Vagina (tissue), 2 donors: ENCODE results near the gene U2AF1. TPM values are rescaled to one million over a fixed set of nuclear protein-coding genes. Genes with fewer than 3 reads are reported as not detected.
"Not testable (repeated sequence)": the region's sequence is repeated elsewhere in the genome, so short reads cannot be mapped to it uniquely, and the experiment has no call there.

Source experiments
- DNase-seq, 2 donors: peaks; one replicate each; pipeline ENCODE4 v3.0.0-alpha.2; 2017; ENCODE audit errors: extremely low spot score in 2 of 2
- H3K27ac ChIP-seq: fragments of 200-600 bp; sonication (generic); one replicate; pipeline ENCODE4 v1.5.1; 2019
- H3K27me3 ChIP-seq: fragments of 200-600 bp; sonication (generic); one replicate; pipeline ENCODE4 v1.5.1; 2019
- H3K36me3 ChIP-seq, 2 donors: fragments of 200-600 bp; sonication (generic); one replicate each; pipeline ENCODE4 v1.5.1; 2017 to 2019
- H3K4me1 ChIP-seq: fragments of 200-600 bp; sonication (generic); one replicate; pipeline ENCODE4 v1.5.1; 2019
- H3K4me3 ChIP-seq, 2 donors: fragments of 200-600 bp; sonication (generic); 1 replicate in 1 of 2; 2 replicates in 1 of 2; pipeline ENCODE4 v1.5.1; 2016 to 2019
- H3K9me3 ChIP-seq: fragments of 200-600 bp; sonication (generic); one replicate; pipeline ENCODE4 v1.5.1; 2019
- intact Hi-C: fragments of 100-400 bp; cut with DNase I; formaldehyde crosslinking; loops from one replicate; pipeline ENCODE4 v1.15.1; 2023
- total RNA-seq: library from RNA; depleted of rRNA; stranded (reverse); fragments of >200 nt; gene quantifications from one replicate; pipeline ENCODE4 v1.2.3, GENCODE V29; 2016

Gene U2AF1
- total RNA-seq = 41.0 TPM

DNA sequence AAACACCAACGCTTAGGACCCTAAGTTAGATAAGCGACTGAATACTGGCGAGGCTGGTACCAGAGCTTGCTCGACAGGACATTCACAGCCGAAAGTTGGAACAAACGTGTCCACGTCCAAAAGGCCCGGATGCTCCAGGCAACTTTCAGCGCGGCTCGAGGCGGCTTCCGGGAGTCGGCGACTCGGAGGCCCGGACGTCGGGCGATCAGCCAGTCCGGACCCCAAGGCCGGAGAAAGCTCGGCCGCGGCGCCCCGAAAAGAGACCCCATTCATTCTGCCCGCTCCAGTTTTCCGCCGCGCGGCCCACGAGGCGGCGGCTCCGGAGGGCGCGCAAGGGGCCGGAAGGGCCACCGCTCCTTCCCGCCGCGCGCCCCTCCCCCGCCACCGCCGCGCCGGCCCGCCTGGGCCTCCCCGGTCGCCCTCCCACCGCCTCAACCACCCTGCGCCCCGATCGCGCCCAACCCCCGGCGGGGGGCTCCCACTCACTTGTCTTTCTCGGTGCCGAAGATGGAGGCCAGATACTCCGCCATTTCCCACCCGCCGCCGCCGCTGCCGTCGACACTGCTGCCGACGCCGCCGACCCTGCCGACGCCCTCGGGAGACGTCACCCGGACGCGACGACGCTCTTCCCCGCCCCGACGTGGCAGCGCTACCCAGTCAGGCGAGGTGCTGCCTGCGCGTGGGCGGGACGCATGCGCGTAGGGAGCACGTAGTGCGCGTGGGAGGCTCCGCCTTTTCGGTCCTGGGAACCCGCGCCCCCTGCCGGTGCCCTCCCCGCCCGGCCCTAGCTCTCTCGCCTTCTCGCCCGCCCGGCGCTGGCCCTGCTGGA lies at the start of gene U2AF1:
Gene U2AF1 (minus strand): TSS at position 606 of the 829 bp plus-strand sequence. CDS start 76 bp downstream, at position 530.
- intact Hi-C loops, H3K9me3 ChIP-seq, H3K36me3 ChIP-seq, DNase-seq, H3K4me1 ChIP-seq, H3K27me3 ChIP-seq: not testable (repeated sequence)
- peak within 1 kb of the TSS; percentile 75 for H3K27ac ChIP-seq
- peak within 1 kb of the TSS; percentile 45 to 62 for H3K4me3 ChIP-seq

GRCh38 chr21:43153601-43154000 lies 46.2 kb upstream of the U2AF1 start:
- H3K27me3 ChIP-seq, H3K36me3 ChIP-seq, H3K4me1 ChIP-seq, H3K9me3 ChIP-seq, DNase-seq, intact Hi-C loops, H3K27ac ChIP-seq, H3K4me3 ChIP-seq: not testable (repeated sequence)

DNA sequence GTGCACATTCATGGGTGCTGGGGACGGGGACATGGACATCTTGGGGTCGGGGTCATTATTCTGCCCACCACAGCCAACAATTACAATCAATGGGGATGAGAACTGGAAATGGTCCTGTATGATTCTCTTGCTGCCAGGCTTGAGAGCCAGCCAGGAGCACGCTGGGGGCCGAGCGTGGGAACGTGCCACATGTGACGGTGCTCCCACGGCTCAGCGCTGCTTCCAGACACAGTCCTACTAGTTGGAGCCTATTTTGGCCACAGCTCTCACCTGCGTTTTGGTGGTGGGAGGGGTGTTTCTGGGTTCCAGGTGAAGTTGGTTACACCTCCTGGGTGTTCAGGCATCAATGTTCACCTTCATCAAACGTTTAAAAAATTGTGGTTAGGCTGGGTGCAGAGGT lies 42.0 kb upstream of the U2AF1 start:
- DNase-seq, H3K36me3 ChIP-seq, H3K4me3 ChIP-seq, H3K27me3 ChIP-seq, intact Hi-C loops, H3K9me3 ChIP-seq, H3K27ac ChIP-seq, H3K4me1 ChIP-seq: not testable (repeated sequence)

DNA sequence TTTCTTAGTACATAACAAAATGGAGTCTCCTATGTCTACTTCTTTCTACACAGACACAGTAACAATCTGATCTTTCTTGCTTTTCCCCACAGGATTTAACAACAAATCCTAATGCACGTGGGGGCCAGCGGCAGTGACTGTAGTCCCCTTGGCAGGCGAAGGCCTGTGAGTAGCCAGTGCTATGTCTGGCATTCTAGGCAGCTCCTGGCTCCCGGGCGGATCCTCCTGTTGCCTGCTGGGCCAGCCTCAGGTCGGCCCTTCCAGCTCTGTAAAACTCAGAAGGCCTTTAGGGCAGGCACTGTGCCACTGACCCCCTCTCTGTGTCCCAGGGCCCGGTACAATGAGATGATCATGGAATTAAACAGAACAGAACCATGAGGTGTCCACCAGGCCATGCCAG lies 40.6 kb upstream of the U2AF1 start:
- H3K27me3 ChIP-seq, H3K36me3 ChIP-seq, H3K4me1 ChIP-seq, H3K4me3 ChIP-seq, intact Hi-C loops, H3K9me3 ChIP-seq, DNase-seq, H3K27ac ChIP-seq: not testable (repeated sequence)

- DNase-seq, H3K27ac ChIP-seq, H3K4me1 ChIP-seq, intact Hi-C loops, H3K9me3 ChIP-seq, H3K27me3 ChIP-seq, H3K4me3 ChIP-seq, H3K36me3 ChIP-seq: not testable (repeated sequence)
Observed at GRCh38 chr21:43146637-43147036, 39.3 kb upstream of the U2AF1 start.

DNA sequence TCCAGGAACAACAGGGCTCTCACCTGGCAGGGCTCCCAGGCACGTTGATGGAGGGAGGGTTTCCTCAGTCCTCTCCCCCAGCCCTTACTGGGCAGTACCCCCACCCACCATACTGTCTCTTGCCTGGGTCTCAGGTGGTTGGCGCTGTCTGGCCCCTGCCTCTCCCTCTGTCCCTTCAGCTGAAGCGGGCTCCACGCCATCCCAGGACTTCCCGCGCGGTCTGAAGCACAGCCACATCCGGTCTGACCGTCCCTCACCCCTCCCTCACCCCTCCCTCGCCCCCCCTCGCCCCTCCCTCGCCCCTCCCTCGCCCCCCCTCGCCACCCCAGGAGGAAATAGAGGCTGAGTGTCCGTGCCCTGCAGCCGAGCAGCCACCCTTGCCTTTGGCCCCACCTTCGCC lies 34.0 kb upstream of the U2AF1 start:
- H3K27me3 ChIP-seq, DNase-seq, H3K36me3 ChIP-seq, H3K27ac ChIP-seq, H3K9me3 ChIP-seq, H3K4me1 ChIP-seq, intact Hi-C loops, H3K4me3 ChIP-seq: not testable (repeated sequence)

DNA sequence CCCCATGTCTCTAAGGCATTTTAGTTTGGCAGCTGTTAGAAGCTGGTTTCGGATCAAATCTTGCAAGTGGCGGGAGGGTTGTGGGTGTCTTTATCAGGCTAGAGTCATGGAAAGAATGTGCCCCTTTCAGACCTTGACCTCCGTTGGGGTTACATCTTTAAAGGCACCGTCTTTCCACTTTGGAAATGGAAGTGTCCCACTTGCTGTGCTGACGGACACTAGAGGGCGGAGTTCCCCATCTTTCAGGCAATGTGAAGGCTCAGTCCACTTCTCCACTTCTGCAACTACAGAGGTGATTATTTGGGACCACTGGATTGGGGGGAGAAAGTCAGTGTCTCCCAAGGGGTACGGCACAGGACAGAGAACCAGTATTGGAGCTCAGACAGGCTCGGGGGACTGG lies 31.6 kb upstream of the U2AF1 start:
- H3K27me3 ChIP-seq, H3K9me3 ChIP-seq, H3K36me3 ChIP-seq, H3K4me1 ChIP-seq, H3K4me3 ChIP-seq, intact Hi-C loops, H3K27ac ChIP-seq, DNase-seq: not testable (repeated sequence)

- not testable (repeated sequence) for DNase-seq, H3K9me3 ChIP-seq
Observed at GRCh38 chr21:43134520-43134919, 27.1 kb upstream of the U2AF1 start.

DNA sequence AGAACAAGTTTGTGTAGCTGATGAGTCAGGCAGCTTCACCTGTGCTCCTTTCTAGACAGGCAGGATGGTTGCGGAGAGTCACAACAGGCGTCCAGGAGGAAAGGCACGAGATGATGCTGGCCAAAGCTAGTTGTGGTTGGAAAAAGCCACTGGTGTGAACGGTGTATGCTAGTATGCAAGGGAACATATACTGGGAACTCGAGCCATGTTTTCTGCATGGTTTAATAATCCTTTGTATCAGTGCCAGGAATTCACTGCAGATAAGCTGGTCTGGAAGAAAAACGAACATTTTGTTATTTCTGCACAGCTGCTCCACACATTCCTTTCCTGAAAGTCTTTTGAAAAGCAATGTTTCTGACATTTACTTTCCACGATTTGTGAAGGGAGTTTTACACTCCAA lies 22.7 kb upstream of the U2AF1 start:
- H3K4me3 ChIP-seq, H3K27ac ChIP-seq, DNase-seq, H3K27me3 ChIP-seq, H3K36me3 ChIP-seq, H3K9me3 ChIP-seq, intact Hi-C loops, H3K4me1 ChIP-seq: not testable (repeated sequence)

More at GRCh38 chr21:43134520-43134919, 27.1 kb upstream of the U2AF1 start:
- intact Hi-C loops, H3K27me3 ChIP-seq, H3K4me3 ChIP-seq, H3K27ac ChIP-seq, H3K36me3 ChIP-seq, H3K4me1 ChIP-seq: not testable (repeated sequence)

DNA sequence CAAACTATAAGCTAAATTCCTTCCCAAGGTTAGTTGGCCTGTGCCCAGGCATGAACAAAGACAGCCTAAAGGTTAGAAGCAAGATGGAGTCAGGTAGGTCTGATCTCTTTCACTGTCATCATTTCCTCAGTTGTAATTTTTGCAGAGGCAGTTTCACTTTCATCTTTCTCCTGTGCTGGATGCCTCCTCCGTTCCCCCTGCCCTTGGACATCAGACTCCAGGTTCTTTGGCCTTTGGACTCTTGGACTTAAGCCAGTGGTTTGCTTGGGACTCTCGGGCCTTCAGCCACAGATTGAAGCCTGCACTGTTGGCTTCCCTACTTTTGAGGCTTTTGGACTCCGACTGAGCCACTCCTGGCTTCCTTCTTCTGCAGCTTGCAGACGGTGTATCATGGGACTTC lies 8.6 kb upstream of the U2AF1 start:
- intact Hi-C loops, H3K27ac ChIP-seq, DNase-seq, H3K9me3 ChIP-seq, H3K36me3 ChIP-seq, H3K4me1 ChIP-seq, H3K4me3 ChIP-seq, H3K27me3 ChIP-seq: not testable (repeated sequence)

- intact Hi-C loops = not testable (repeated sequence)
Observed at GRCh38 chr21:43114483-43114882, 7.1 kb upstream of the U2AF1 start.

DNA sequence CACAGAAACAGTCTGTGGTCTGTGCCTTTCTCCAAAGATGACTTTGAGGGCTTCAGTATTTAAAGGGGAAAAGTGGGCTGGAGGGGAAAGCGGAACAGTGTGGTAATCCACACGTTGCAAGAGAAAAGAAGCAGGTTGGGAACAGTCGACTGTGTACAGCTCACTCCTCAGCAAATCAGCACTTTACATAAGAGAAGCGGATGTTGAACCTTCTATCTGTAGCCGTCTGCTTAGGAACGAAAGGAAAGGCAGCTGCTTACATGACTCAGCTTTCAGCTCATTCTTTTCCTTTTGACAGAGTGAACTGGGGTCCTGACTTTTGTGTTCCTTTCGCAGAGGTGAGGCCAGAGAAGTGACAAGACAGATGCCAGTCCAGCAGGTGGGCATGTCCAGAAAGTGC lies 1.6 kb upstream of the U2AF1 start:
- intact Hi-C loops, H3K4me3 ChIP-seq, H3K4me1 ChIP-seq, H3K27ac ChIP-seq, H3K36me3 ChIP-seq, H3K27me3 ChIP-seq, DNase-seq, H3K9me3 ChIP-seq: not testable (repeated sequence)

More at GRCh38 chr21:43114483-43114882, 7.1 kb upstream of the U2AF1 start:
- not testable (repeated sequence) for H3K9me3 ChIP-seq, H3K4me1 ChIP-seq, H3K36me3 ChIP-seq, H3K27ac ChIP-seq, H3K4me3 ChIP-seq, DNase-seq, H3K27me3 ChIP-seq

- H3K27me3 ChIP-seq, DNase-seq, intact Hi-C loops, H3K4me3 ChIP-seq, H3K9me3 ChIP-seq, H3K4me1 ChIP-seq, H3K27ac ChIP-seq, H3K36me3 ChIP-seq: not testable (repeated sequence)
Observed at GRCh38 chr21:43108177-43108576, 807 bp upstream of the U2AF1 start.

- H3K36me3 ChIP-seq, H3K27ac ChIP-seq, intact Hi-C loops, H3K4me3 ChIP-seq, H3K4me1 ChIP-seq, H3K9me3 ChIP-seq, DNase-seq, H3K27me3 ChIP-seq: not testable (repeated sequence)
Observed at GRCh38 chr21:43107794-43108137, 396 bp upstream of the U2AF1 start.
